Esophagus muscularis mucosa (tissue), 4 donors: ENCODE data around the gene GSTO1.

Experiments
- CTCF ChIP-seq, 3 experiments: fragments of 200-600 bp in 2 of 3; fragments of 450-650 bp in 1 of 3; sonication (generic) in 2 of 3; IDR thresholded peaks; one replicate each; pipeline ENCODE4 v1.5.1; 2017 to 2019; ENCODE audit warnings: antibody characterized with exemption in 3 of 3, mild to moderate bottlenecking in 2 of 3, moderate library complexity in 1 of 3
- EP300 ChIP-seq: sonication (generic); formaldehyde crosslinking; IDR thresholded peaks from one replicate; pipeline ENCODE4 v1.6.1; 2017; ENCODE audit warnings: antibody characterized with exemption
- POLR2A ChIP-seq: fragments of 450-650 bp; IDR thresholded peaks from one replicate; pipeline ENCODE4 v1.6.1; 2017; ENCODE audit warnings: antibody characterized with exemption, moderate library complexity, mild to moderate bottlenecking, low read depth
- POLR2AphosphoS5 ChIP-seq, 2 donors: sonication (generic); formaldehyde crosslinking; IDR thresholded peaks; one replicate each; pipeline ENCODE4 v1.6.1; 2017; ENCODE audit warnings: antibody characterized with exemption in 2 of 2

GRCh38 chr10:104247513-104248146 is 7.1 kb upstream of the GSTO1 start:
- no peak for TF ChIP-seq CTCF (IDR thresholded peaks at IDR 0.05)
- TF ChIP-seq EP300, result no peak
- no peak for TF ChIP-seq POLR2A
- TF ChIP-seq POLR2AphosphoS5 (IDR thresholded peaks at IDR 0.05), result no peak
